Colonic mucosa (tissue), 4 donors: ENCODE results near the gene MIDN. TPM values are rescaled to one million over a fixed set of nuclear protein-coding genes. Genes with fewer than 3 reads are reported as not detected.

ENCODE experiments used
- DNase-seq: peaks from one replicate; pipeline ENCODE4 v3.0.0-alpha.2; 2020
- H3K27ac ChIP-seq: fragments of 200-600 bp; one replicate; pipeline ENCODE4 v1.8.0; 2021
- H3K27me3 ChIP-seq: fragments of 200-600 bp; one replicate; pipeline ENCODE4 v1.8.0; 2021
- H3K36me3 ChIP-seq: fragments of 200-600 bp; one replicate; pipeline ENCODE4 v1.8.0; 2021
- H3K4me1 ChIP-seq: fragments of 200-600 bp; one replicate; pipeline ENCODE4 v1.8.0; 2021; ENCODE audit warnings: mild to moderate bottlenecking
- H3K4me3 ChIP-seq: fragments of 200-600 bp; one replicate; pipeline ENCODE4 v1.8.0; 2021
- H3K9ac ChIP-seq, 2 donors: one replicate each; pipeline ENCODE4 v1.7.0; 2013; ENCODE audit warnings: control low read depth in 2 of 2, low read depth in 2 of 2, low read length in 2 of 2
- H3K9me3 ChIP-seq: fragments of 200-600 bp; one replicate; pipeline ENCODE4 v1.8.0; 2021
- CTCF ChIP-seq: fragments of 200-600 bp; IDR thresholded peaks from one replicate; pipeline ENCODE4 v1.8.0; 2022; ENCODE audit warnings: antibody characterized with exemption, mild to moderate bottlenecking
- intact Hi-C: fragments of 100-400 bp; cut with DNase I; formaldehyde crosslinking; loops from one replicate; pipeline ENCODE4 v1.14.1; 2022
- total RNA-seq, 2 donors: library from RNA; stranded (reverse); fragmentation: NEBNext Ultra II Directional in 1 of 2; extraction: Animal tissue kit (Norgen Biotek cat#: 25700) in 1 of 2; gene quantifications; one replicate each; pipeline ENCODE4 v1.2.1, GENCODE V29; 2021
- donor health status: healthy.
- donor health status: DM: no; HTN: no; CAD: no.
- donor health status: DM: no; HTN: no; CAD: no.

Gene MIDN
- total RNA-seq, 2 donors from 2014 or later, result 172 to 177 TPM

GRCh38 chr19:1296078-1296477 is 47.7 kb downstream of the MIDN start:
- no peak overlapping the region for H3K4me3 ChIP-seq
- H3K4me1 ChIP-seq, result peaks cover 6% of the 10 kb centered on the region
- DNase-seq, result no peak
- no peaks in the 10 kb centered on the region for H3K36me3 ChIP-seq
- H3K9me3 ChIP-seq, result no peaks in the 10 kb centered on the region
- H3K27me3 ChIP-seq, result no peaks in the 10 kb centered on the region
- intact Hi-C loops, result no loop called here
- TF ChIP-seq CTCF, result no peak
- H3K27ac ChIP-seq, result no peak overlapping the region
- H3K9ac ChIP-seq, result no peak overlapping the region

- no peak for TF ChIP-seq CTCF
- H3K27me3 ChIP-seq, result no peaks in the 10 kb centered on the region
- H3K9ac ChIP-seq, result no peak overlapping the region
- H3K9me3 ChIP-seq, result no peaks in the 10 kb centered on the region
- no peaks in the 10 kb centered on the region for H3K36me3 ChIP-seq
- no peak overlapping the region for H3K27ac ChIP-seq
- H3K4me3 ChIP-seq, result no peak overlapping the region
- intact Hi-C loops, result no loop called here
- H3K4me1 ChIP-seq, result no peaks in the 10 kb centered on the region
- DNase-seq, result no peak
Measured at GRCh38 chr19:1296575-1297271, 48.3 kb downstream of the MIDN start.

- no peak overlapping the region for H3K9ac ChIP-seq
- TF ChIP-seq CTCF, result no peak
- H3K4me1 ChIP-seq, result no peaks in the 10 kb centered on the region
- H3K27me3 ChIP-seq, result no peaks in the 10 kb centered on the region
- intact Hi-C loops, result no loop called here
- H3K4me3 ChIP-seq, result no peak overlapping the region
- H3K9me3 ChIP-seq, result no peaks in the 10 kb centered on the region
- H3K36me3 ChIP-seq, result no peaks in the 10 kb centered on the region
- no peak for DNase-seq
- H3K27ac ChIP-seq, result no peak overlapping the region
Measured at GRCh38 chr19:1298235-1298634, 49.9 kb downstream of the MIDN start.

GRCh38 chr19:1299801-1300200 is 51.4 kb downstream of the MIDN start:
- H3K27ac ChIP-seq, result no peak overlapping the region
- H3K9ac ChIP-seq, result no peak overlapping the region
- no peaks in the 10 kb centered on the region for H3K36me3 ChIP-seq
- no peak overlapping the region for H3K4me3 ChIP-seq
- peaks cover 4% of the 10 kb centered on the region for H3K4me1 ChIP-seq
- DNase-seq, result no peak
- no peaks in the 10 kb centered on the region for H3K27me3 ChIP-seq
- no peak for TF ChIP-seq CTCF
- intact Hi-C loops, result no loop called here
- no peaks in the 10 kb centered on the region for H3K9me3 ChIP-seq

GRCh38 chr19:1300744-1301490 is 52.5 kb downstream of the MIDN start:
- no peak for TF ChIP-seq CTCF
- Histone ChIP-seq H3K9ac (no peak overlapping the region), H3K36me3 (no peaks in the 10 kb centered on the region), H3K4me3 (no peak overlapping the region), H3K27ac (no peak overlapping the region), H3K27me3 (no peaks in the 10 kb centered on the region), H3K9me3 (no peaks in the 10 kb centered on the region), H3K4me1 (peaks cover 6% of the 10 kb centered on the region)
- no peak for DNase-seq
- intact Hi-C loops, result no loop called here
